GM21423 (cell line): ENCODE measurements around the gene LGALS8.
"Not testable (repeated sequence)": the region's sequence is repeated elsewhere in the genome, so short reads cannot be mapped to it uniquely, and the experiment has no call there.

Source experiments
- ATAC-seq: cut with Tn5 transposase; IDR thresholded peaks from one replicate; pipeline ENCODE4 v1.9.1; 2021; ENCODE audit warnings: mild to moderate bottlenecking, moderate library complexity; ENCODE audit not compliant: unreplicated experiment

The LGALS8 gene

DNA sequence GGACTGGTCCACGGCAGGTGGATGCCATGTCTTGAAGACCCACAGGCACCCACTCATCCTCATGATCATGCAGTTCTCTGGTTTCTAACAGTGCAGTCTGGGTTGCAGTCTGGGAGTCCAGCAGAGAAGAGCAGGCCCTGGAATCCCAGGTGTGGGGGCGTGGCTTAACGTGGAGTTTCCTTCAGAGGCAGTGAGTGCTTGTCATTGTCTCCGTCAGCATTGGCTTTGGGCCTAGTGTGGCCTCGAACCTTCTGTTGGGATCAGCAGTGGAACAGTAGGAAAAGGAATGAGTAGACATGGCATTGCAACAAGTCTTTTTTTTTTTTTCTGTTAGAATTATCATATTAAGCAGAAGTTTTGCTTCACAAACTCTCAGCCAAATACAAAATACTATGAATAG lies 12.8 kb downstream of the LGALS8 start:
- no peak for ATAC-seq

DNA sequence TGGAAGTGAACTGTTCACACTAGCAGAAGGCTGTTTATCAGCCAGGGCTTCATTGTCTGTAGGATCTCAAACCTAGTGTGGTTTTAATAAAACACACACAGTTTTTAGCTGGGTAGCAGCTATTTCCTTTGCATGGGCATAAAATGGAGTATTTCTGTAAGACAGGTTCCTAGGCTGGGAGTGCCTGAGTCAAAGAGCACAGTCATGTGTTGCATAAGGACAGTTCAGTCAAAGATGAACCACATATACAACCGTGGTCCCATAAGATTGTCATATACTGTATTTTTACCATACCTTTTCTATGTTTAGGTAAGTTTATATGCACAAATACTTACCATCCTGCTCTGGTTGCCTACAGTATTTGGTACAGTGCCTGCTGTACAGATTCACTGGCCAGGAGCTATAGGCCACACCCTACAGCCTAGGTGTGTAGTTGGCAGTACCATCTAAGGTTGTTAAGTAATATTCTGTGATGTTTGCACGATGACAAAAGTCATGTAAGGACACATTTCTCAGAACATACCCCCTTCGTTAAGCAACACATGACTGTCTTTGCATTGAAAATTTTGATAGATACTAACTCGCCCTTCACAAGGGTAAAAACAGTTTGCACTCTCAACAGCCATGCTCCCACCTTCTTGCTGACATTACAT lies 17.2 kb downstream of the LGALS8 start:
- no peak for ATAC-seq

DNA sequence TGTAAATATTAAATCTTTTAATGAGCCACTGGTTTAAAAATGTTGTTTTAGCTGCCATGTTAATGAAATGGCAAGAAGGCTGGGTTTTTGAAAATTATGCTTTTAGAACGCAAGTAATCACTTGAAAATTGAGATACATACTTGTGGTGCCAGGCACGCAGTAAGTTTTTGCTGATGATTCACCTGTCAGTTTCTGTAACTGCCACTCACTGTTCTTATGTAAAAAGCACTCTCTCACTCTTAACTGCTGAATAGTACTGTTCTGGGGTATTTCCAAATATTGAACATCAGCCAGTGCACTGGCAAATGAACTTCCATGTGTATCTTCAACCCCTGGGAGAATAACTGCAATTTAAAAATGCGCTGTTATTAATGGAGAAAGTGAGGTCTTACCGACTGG lies 17.9 kb downstream of the LGALS8 start:
- ATAC-seq = no peak

DNA sequence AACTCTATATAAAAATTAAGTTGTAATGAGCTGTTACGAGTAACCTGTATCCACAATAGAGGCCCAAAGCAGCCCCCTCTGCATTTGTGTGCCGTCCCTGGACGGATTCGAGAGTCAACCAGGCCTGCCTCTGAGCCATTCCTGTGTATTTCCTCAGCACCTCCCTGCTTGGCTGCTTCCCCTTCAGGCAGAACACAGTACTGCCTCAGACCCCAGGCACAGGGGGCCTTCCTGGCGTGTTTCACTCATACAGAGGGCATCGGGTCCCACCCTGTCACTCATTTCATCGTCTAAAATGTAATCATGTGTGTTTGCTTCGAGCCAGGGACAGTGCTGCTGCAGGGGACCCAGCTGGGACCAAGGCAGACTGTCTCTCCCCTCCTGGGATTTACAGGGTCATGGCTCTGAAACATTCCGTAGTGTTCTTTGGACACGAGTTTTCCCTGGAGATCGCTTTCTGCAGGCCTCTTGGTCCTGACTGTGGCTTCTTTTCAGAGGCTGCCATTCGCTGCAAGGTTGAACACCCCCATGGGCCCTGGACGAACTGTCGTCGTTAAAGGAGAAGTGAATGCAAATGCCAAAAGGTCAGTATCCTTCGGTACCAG lies 19.4 kb downstream of the LGALS8 start:
- ATAC-seq = no peak

DNA sequence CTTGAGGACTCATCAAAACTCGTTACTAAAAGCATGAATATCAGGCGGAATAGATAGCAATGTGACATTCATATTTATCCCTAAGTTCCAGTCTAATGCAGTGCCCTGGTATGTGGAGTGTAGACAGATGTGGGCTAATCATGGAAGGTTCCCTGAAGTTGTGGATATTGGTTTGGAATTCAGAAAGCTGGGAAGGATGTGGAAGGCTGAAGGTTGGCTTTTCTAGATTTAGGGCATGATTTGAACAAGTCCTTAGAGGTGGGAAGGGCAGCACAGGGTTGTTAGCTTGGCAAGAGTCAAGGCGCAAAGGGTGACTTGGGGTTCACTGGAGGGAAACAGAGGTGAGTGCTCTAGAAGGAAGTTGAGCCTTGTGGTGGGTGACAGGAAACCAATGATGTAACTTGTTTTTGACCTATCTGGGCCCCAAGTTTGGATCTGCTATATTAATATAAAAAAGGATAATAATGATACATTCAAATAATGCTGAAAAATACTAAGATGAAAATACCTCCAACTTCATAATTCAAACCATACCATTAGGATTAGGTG lies 21.9 kb downstream of the LGALS8 start:
- no peak for ATAC-seq

- ATAC-seq = no peak
These were observed 24.7 kb downstream of the LGALS8 start for GRCh38 chr1:236548452-236548851.

DNA sequence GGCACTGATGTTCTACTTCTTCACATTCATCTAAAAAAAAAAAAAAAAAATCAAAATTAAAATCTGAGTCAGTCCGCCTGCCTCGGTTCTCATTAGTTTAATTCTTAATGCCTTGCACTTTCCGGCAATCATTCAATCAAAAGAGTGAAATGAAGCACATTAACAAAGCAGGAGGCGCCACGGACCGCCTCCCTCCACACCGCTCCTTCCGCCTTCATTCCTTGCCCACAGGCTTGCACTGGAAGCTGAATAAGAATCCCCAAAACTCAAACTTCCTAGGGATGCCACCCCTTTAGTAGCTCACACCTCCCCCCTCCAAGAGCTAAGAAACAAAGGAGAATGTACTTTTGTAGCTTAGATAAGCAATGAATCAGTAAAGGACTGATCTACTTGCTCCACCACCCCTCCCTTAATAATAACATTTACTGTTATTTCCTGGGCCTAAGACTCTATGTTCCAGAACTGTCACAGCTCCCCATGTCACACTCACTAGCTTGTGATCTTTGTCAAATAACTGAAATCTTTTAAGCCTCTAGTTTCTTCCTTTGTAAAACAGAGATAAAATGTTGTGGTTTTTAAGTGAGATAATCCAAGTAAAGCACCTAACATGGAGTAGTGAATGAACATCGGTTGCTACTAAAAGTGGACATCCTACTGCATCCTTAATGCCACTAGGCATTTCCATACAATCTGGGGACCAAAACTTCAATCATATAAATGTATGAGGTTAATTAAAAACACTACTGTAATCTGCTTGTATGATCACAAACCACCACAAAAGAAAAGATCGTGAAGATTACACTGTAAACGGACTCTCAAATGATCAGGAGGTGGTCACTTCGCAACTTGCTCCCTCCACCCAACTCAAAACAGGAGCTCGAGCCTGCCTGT lies 27.4 kb downstream of the LGALS8 start:
- no peak for ATAC-seq

DNA sequence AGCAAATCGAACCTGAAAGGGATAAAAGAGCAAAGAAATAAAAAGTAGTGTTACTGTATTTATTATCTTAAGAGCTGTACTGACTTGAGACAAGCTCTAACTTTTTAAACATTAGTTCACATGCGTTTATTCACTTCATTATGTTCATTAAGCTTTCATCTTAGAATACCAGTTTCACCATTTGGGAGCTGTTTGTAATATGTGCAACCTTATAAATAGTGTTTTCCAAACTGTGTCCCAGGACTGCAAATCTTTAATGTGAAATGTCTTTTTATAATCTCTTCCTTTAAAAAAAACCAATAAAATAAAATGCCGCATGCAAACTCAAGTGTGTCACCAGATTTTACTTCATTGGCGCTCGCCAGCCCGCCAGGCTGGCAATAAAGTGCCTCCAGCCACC lies 28.3 kb downstream of the LGALS8 start:
- ATAC-seq = no peak

DNA sequence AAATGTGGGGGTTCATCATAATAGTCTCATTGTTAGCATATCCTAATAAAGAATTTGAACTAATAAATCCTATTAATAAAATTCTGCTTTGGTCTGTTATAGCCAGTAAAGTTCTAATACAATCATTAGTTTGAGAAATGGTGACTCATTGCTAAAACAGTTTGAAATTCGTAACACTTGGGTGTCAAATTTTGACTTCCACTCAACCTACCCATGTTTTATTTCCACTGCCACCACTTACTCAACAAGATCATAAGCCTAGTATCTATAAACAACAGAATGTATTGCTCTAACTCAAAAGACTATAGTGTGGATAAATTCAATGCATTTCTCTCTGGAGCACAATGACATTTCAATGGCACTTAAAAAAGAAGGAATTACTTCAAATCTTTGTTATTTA lies 29.1 kb downstream of the LGALS8 start:
- no peak for ATAC-seq

- no peak for ATAC-seq
These were observed 29.6 kb downstream of the LGALS8 start for GRCh38 chr1:236553370-236553769.

GRCh38 chr1:236556606-236557005 lies 32.8 kb downstream of the LGALS8 start:
- no peak for ATAC-seq

DNA sequence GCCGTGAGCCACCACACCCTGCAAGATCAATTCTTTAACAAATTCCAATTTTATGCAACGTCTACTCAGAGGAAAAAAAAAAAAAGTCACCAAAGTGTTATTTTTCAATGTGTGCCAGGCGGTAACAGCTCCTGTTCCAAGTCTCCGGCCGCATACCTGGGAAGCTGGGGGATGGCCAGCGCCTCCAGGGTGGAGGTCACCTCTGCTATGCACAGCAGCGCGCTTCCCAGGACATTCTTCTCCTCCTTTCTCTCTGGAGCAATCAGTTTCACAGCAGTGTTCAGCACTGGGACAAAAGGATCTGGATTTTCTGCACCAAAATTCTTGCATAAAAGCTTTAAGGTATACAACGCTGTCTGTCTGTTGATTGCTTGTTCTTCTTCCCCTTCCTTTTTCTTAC lies 34.3 kb downstream of the LGALS8 start:
- ATAC-seq = no peak

DNA sequence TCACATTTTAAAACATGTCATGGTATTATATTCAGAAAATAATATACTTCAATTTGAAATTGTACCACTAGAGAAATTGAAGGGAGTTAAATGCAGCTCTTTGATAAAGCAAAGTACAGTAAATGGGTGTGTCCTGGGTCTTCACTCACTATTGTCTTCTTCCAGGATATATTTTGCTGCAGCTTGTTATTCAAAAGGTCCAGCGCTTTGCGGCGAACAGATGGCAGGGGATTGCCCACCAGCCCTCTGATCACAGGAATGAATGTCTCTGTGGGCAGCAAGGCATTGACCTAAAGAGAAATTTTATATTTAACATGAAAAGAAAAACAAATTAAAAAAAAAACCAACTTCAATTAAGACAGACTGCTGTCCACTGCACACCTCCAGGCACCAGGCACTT lies 35.1 kb downstream of the LGALS8 start:
- no peak for ATAC-seq

- no peak for ATAC-seq
These were observed 36.5 kb downstream of the LGALS8 start for GRCh38 chr1:236560213-236560771.

DNA sequence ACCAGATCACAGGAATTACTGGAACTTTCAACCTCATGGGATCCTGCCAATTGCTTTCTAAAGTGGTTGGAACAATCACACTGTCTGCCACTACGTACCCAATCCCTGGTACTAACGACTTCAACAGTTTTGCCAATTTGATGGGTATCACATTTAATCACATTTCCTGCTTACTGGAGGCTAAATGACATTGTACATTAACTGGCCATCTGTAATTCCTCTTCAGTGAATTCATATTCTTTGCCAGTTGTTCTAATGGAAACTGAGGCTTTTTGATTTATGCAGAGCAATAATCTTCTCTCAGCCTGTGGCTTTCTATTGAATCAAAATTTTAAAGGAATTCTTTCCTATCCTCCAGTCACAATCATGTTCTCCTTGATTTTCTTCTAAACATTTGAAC lies 38.2 kb downstream of the LGALS8 start:
- no peak for ATAC-seq

GRCh38 chr1:236565530-236565929 lies 41.7 kb downstream of the LGALS8 start:
- ATAC-seq = no peak

- no peak for ATAC-seq
These were observed 44.6 kb downstream of the LGALS8 start for GRCh38 chr1:236568285-236568894.

GRCh38 chr1:236575523-236575922 lies 51.7 kb downstream of the LGALS8 start:
- ATAC-seq = no peak

- no peak for ATAC-seq
These were observed 52.2 kb downstream of the LGALS8 start for GRCh38 chr1:236576004-236576403.

DNA sequence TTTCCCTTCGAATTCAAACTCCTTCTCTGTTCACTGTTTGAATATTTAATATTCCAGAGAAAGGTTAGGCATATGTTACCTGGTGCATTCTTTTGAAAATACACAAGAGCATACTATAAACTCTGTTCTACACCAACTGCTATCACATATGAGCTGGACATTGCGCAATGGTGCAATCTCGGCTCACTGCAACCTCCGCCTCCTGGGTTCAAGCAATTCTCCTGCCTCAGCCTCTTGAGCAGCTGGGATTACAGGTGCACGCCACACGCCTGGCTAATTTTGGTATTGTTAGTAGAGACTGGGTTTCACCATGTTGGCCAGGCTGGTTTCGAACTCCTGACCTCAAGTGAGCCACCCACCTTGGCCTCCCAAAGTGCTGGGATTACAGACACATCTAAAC lies 53.3 kb downstream of the LGALS8 start:
- ATAC-seq = not testable (repeated sequence)

GRCh38 chr1:236578661-236579060 lies 54.9 kb downstream of the LGALS8 start:
- no peak for ATAC-seq
